ENCODE results near the gene TAPBP.

GRCh38 chr6:33273924-33274902 is 39.7 kb downstream of the TAPBP start:
- TF ChIP-seq ZNF589 (CRISPR knock-in tag; IDR thresholded peaks at IDR 0.05; ENCODE audit: low read depth) (no peak), BRF2 (IDR thresholded peaks at IDR 0.05; ENCODE audit: borderline replicate concordance, insufficient read depth, insufficient read length) (no peak)

All from K562 (cell line).